IgD-negative memory B cell (primary cell): ENCODE results near the gene KAT6B. TPM values are rescaled to one million over a fixed set of nuclear protein-coding genes. Genes with fewer than 3 reads are reported as not detected.

Source experiments
- H3K27ac Mint-ChIP-seq, 3 donors: one replicate each; pipeline ENCODE4 v1.8.0; 2020 to 2022; ENCODE audit warnings: mild to moderate bottlenecking in 3 of 3, mixed read lengths in 3 of 3, moderate library complexity in 1 of 3
- H3K27me3 Mint-ChIP-seq: one replicate; pipeline ENCODE4 v1.8.0; 2021; ENCODE audit warnings: mixed read lengths
- H3K36me3 Mint-ChIP-seq: one replicate; pipeline ENCODE4 v1.8.0; 2020; ENCODE audit warnings: mild to moderate bottlenecking, mixed read lengths
- H3K4me1 Mint-ChIP-seq, 3 donors: one replicate each; pipeline ENCODE4 v1.8.0; 2020 to 2022; ENCODE audit warnings: mixed read lengths in 3 of 3, mild to moderate bottlenecking in 1 of 3
- H3K4me3 Mint-ChIP-seq, 4 donors: one replicate each; pipeline ENCODE4 v1.8.0; 2020 to 2022; ENCODE audit warnings: mild to moderate bottlenecking in 4 of 4, mixed read lengths in 4 of 4, moderate library complexity in 3 of 4
- H3K9me3 Mint-ChIP-seq, 3 donors: one replicate each; pipeline ENCODE4 v1.8.0; 2020 to 2021; ENCODE audit warnings: mixed read lengths in 3 of 3, mild to moderate bottlenecking in 1 of 3
- polyA plus RNA-seq: library from polyadenylated mRNA; unstranded; fragments of 300-500 nt; fragmentation: Illumina TruSeq; gene quantifications from one replicate; pipeline ENCODE4 v1.2.3, GENCODE V29; 2021

Gene KAT6B
- polyA plus RNA-seq, 1 donor from 2014 or later = 27.1 TPM

DNA sequence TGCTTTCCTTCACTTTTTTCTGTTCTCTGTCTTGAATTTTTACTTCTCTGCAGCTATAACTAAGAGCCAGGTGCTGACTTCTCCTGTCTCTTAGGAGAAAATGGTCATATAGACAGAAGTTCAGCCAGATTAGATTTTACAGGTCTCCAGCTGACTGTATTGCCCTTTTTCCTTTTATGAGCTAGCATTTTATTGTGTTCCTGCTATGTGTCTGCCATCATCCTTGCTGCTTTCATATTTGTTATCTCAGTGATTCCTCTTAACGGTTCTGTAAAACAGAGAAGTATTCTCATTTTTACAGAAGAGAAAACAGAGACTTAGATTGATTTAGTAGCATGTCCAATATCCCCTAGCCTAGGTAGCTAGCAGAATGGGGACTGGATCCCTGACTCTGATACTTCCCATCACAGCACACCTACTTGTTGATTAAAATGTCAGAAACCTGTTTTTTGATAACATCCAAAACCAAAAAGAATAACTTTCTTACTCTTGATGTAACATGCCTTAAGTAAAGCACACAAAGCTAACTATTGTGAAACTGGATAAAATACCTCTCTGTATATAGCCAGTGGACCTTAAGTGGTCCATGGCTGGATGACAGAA, 5.2 kb downstream of the KAT6B start:
- peak overlapping the region in 1 of 4 donors; percentile 65 for H3K4me3 Mint-ChIP-seq

DNA sequence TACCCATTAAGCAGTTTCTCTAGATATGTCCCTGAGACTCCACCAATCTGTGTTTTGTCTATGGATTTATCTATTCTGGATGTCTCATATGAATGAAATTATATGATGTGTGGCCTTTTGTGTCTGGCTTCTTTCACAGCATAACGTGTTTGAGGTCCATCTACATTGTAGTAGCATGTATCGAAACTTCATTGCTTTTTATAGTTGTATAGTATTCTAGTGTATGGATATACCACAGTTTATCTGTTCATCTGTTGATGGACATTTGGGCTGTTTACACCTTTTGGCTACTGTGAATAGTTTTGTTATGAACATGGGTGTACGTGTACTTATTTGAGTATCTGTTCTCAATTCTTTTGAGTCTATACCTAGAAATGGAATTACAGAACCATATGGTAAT, 9.6 kb downstream of the KAT6B start:
- H3K36me3 Mint-ChIP-seq = peaks cover 8% of the 10 kb centered on the region
- H3K9me3 Mint-ChIP-seq = no peaks in the 10 kb centered on the region
- peaks cover 24 to 35% (median 27%) of the 10 kb centered on the region in 3 donors for H3K4me1 Mint-ChIP-seq
- H3K27me3 Mint-ChIP-seq = no peaks in the 10 kb centered on the region
- H3K4me3 Mint-ChIP-seq = no peak overlapping the region
- H3K27ac Mint-ChIP-seq = no peak overlapping the region

More for the DNA sequence above, 5.2 kb downstream of the KAT6B start:
- no peaks in the 10 kb centered on the region for H3K9me3 Mint-ChIP-seq
- peaks cover 32 to 54% (median 37%) of the 10 kb centered on the region in 3 donors for H3K4me1 Mint-ChIP-seq
- H3K27ac Mint-ChIP-seq = no peak overlapping the region
- no peaks in the 10 kb centered on the region for H3K27me3 Mint-ChIP-seq
- peaks cover 5% of the 10 kb centered on the region for H3K36me3 Mint-ChIP-seq

- Mint-ChIP-seq H3K9me3 (no peaks in the 10 kb centered on the region), H3K27ac (no peak overlapping the region), H3K4me1 (peaks cover 16 to 27% (median 26%) of the 10 kb centered on the region in 3 donors), H3K36me3 (peaks cover 8% of the 10 kb centered on the region), H3K4me3 (no peak overlapping the region), H3K27me3 (no peaks in the 10 kb centered on the region)
These were observed 10.5 kb downstream of the KAT6B start for GRCh38 chr10:74836877-74837276.

GRCh38 chr10:74837743-74838142, 11.3 kb downstream of the KAT6B start:
- Mint-ChIP-seq H3K27me3 (no peaks in the 10 kb centered on the region), H3K4me1 (peaks cover 16 to 31% (median 31%) of the 10 kb centered on the region in 3 donors), H3K27ac (peak overlapping the region in 1 of 3 donors; percentile 53), H3K9me3 (no peaks in the 10 kb centered on the region), H3K36me3 (peaks cover 10% of the 10 kb centered on the region), H3K4me3 (peak overlapping the region in 1 of 4 donors; percentile 1)

GRCh38 chr10:74839708-74840107, 13.3 kb downstream of the KAT6B start:
- H3K4me1 Mint-ChIP-seq = peaks cover 20 to 22% (median 21%) of the 10 kb centered on the region in 3 donors
- no peaks in the 10 kb centered on the region for H3K27me3 Mint-ChIP-seq
- H3K27ac Mint-ChIP-seq = peak overlapping the region in 2 of 3 donors; percentile 16 to 91
- peaks cover 17% of the 10 kb centered on the region for H3K36me3 Mint-ChIP-seq
- H3K4me3 Mint-ChIP-seq = no peak overlapping the region
- H3K9me3 Mint-ChIP-seq = no peaks in the 10 kb centered on the region

GRCh38 chr10:74841265-74841973, 15.0 kb downstream of the KAT6B start:
- Mint-ChIP-seq H3K27me3 (no peaks in the 10 kb centered on the region), H3K36me3 (peaks cover 13% of the 10 kb centered on the region), H3K9me3 (no peaks in the 10 kb centered on the region), H3K4me1 (peaks cover 7 to 16% (median 13%) of the 10 kb centered on the region in 3 donors), H3K27ac (no peak overlapping the region), H3K4me3 (peak overlapping the region in 1 of 4 donors; percentile 65)

- H3K27ac Mint-ChIP-seq = peak overlapping the region in 1 of 3 donors; percentile 27
- peaks cover 13% of the 10 kb centered on the region for H3K36me3 Mint-ChIP-seq
- no peak overlapping the region for H3K4me3 Mint-ChIP-seq
These were observed 16.0 kb downstream of the KAT6B start for GRCh38 chr10:74842301-74842954.

DNA sequence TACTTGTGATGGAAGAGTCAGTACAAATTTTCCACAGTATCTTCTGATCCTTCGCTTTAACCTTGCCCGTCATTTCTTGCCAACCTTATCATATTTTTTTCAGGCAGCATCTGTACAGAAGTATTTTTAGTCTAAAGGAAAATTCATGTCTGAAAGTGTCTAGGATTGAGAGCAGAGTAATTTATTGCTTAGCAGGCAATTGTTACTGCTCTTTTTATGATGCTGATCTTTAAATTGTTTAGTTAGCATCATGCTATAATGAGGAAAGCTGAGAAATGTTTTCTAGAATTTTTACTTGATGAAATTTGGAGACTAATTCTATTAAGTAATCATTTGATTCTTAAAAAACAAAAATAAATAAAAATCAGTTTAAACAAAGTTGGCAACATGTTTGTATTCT, 20.6 kb downstream of the KAT6B start:
- no peak overlapping the region for H3K4me3 Mint-ChIP-seq
- H3K4me1 Mint-ChIP-seq = peaks cover 6 to 12% (median 11%) of the 10 kb centered on the region in 3 donors
- H3K9me3 Mint-ChIP-seq = no peaks in the 10 kb centered on the region
- H3K27ac Mint-ChIP-seq = no peak overlapping the region
- peaks cover 10% of the 10 kb centered on the region for H3K36me3 Mint-ChIP-seq
- no peaks in the 10 kb centered on the region for H3K27me3 Mint-ChIP-seq

More at GRCh38 chr10:74842301-74842954, 16.0 kb downstream of the KAT6B start:
- Mint-ChIP-seq H3K9me3 (no peaks in the 10 kb centered on the region), H3K4me1 (peaks cover 9 to 17% (median 14%) of the 10 kb centered on the region in 3 donors), H3K27me3 (no peaks in the 10 kb centered on the region)

GRCh38 chr10:74851831-74852230, 25.4 kb downstream of the KAT6B start:
- Mint-ChIP-seq H3K36me3 (peaks cover under 1% of the 10 kb centered on the region), H3K4me1 (peaks cover 24 to 34% (median 26%) of the 10 kb centered on the region in 3 donors), H3K9me3 (no peaks in the 10 kb centered on the region), H3K27ac (peak overlapping the region in 2 of 3 donors; percentile 25 to 81), H3K27me3 (no peaks in the 10 kb centered on the region), H3K4me3 (no peak overlapping the region)

DNA sequence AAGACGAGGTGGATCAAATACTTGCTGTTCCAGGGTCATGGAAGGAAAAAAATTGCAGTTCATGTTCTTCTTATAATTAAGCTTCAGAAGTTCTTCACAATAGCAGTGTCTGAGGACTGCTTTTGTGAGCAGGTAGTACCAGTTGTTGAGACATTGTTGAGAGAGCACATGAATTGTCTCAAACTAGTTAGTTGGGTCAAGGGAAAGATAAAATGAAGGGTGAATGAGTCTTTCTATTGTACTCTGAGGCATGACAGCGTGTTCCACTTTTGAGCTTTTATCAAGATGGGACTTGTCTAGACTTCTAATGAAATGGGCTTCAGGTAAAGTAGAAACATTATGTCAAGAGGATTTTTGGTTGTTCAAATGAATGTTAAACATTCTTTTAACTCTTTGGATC, 26.0 kb downstream of the KAT6B start:
- H3K36me3 Mint-ChIP-seq = peaks cover 3% of the 10 kb centered on the region
- no peak overlapping the region for H3K4me3 Mint-ChIP-seq
- no peaks in the 10 kb centered on the region for H3K27me3 Mint-ChIP-seq
- H3K9me3 Mint-ChIP-seq = no peaks in the 10 kb centered on the region
- peaks cover 21 to 35% (median 26%) of the 10 kb centered on the region in 3 donors for H3K4me1 Mint-ChIP-seq
- peak overlapping the region in 2 of 3 donors; percentile 4 to 71 for H3K27ac Mint-ChIP-seq

DNA sequence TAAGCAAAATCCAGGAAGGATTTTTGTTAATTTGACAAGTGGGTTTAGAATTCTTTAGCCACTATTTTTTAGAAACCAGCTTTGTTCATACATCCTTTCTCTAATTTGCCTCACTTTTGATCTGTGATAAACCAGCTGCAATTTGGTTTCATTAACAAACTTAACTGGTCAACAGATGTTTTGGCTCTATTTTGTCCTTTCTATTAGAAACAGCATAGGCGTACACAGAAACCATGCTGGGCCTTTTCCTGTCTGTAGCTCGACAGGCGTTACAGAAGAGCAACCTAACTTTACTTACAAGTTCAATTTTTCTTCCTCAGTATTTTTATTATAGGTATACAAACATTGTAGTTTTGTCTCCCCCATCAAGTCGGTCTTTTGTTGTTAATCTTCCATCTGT, 28.2 kb downstream of the KAT6B start:
- H3K4me3 Mint-ChIP-seq = peak overlapping the region in 2 of 4 donors; percentile 76 to 77
- peaks cover 21 to 35% (median 26%) of the 10 kb centered on the region in 3 donors for H3K4me1 Mint-ChIP-seq
- peak overlapping the region in 2 of 3 donors; percentile 22 to 92 for H3K27ac Mint-ChIP-seq
- H3K36me3 Mint-ChIP-seq = peaks cover 3% of the 10 kb centered on the region
- H3K27me3 Mint-ChIP-seq = no peaks in the 10 kb centered on the region
- H3K9me3 Mint-ChIP-seq = no peaks in the 10 kb centered on the region

DNA sequence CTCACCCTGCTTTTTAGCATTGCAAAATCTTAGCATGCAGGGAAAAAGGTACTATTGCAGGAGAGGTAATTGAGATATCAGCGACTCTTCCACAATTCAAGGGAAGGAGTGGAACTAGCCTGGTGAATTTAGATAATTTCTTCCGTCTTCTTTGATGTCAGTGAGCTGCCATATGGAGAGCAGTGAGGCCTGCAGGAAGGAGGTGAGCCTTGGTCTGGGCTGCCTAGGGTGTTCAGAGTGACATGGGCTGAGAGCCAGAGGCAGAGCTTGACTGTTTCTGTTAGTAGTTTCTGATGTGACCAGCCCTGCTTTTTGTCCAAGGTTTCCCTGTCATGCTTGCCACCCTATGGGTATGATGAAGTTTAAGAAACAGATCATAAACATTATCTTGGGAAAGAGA, 28.6 kb downstream of the KAT6B start:
- Mint-ChIP-seq H3K9me3 (no peaks in the 10 kb centered on the region), H3K4me3 (peak overlapping the region in 2 of 4 donors; percentile 76 to 77), H3K27ac (peak overlapping the region; percentile 22 to 92 (median 27)), H3K36me3 (peaks cover 3% of the 10 kb centered on the region), H3K27me3 (no peaks in the 10 kb centered on the region), H3K4me1 (peaks cover 21 to 35% (median 27%) of the 10 kb centered on the region in 3 donors)

GRCh38 chr10:74855439-74855838, 29.0 kb downstream of the KAT6B start:
- H3K27ac Mint-ChIP-seq = peak overlapping the region; percentile 22 to 92 (median 27)
- peaks cover 3% of the 10 kb centered on the region for H3K36me3 Mint-ChIP-seq
- H3K4me1 Mint-ChIP-seq = peaks cover 21 to 35% (median 28%) of the 10 kb centered on the region in 3 donors
- no peaks in the 10 kb centered on the region for H3K27me3 Mint-ChIP-seq
- no peaks in the 10 kb centered on the region for H3K9me3 Mint-ChIP-seq
- peak overlapping the region in 2 of 4 donors; percentile 76 to 77 for H3K4me3 Mint-ChIP-seq

DNA sequence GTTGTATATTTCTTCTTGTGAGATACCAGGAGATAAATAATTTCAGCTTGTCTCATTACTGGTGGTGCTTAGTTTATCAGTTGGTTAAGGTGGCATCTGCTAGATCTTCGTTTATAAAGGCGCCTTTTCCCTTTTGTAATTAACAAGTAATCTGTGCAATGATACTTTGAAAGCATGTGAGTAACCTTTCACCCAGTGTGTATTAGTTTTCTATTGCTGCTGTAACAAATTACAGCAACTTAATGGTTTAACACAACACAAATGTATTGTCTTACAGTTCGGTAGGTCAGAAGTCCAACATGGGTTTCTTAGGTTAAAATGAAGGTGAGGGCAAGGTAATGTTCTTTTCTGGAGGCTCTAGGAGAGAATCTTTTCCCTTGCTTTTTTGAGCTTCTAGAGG, 30.5 kb downstream of the KAT6B start:
- Mint-ChIP-seq H3K4me3 (no peak overlapping the region), H3K9me3 (no peaks in the 10 kb centered on the region), H3K27me3 (no peaks in the 10 kb centered on the region), H3K27ac (peak overlapping the region in 1 of 3 donors; percentile 32), H3K4me1 (peaks cover 18 to 33% (median 27%) of the 10 kb centered on the region in 3 donors), H3K36me3 (peaks cover 5% of the 10 kb centered on the region)

- H3K36me3 Mint-ChIP-seq = peaks cover 5% of the 10 kb centered on the region
- no peaks in the 10 kb centered on the region for H3K27me3 Mint-ChIP-seq
- peak overlapping the region in 1 of 3 donors; percentile 32 for H3K27ac Mint-ChIP-seq
- H3K4me3 Mint-ChIP-seq = no peak overlapping the region
- peaks cover 13 to 26% (median 25%) of the 10 kb centered on the region in 3 donors for H3K4me1 Mint-ChIP-seq
- H3K9me3 Mint-ChIP-seq = no peaks in the 10 kb centered on the region
These were observed 31.2 kb downstream of the KAT6B start for GRCh38 chr10:74857586-74857985.
